ENCODE results near the gene IQGAP1. TPM values are rescaled to one million over a fixed set of nuclear protein-coding genes. Genes with fewer than 3 reads are reported as not detected.
"Not testable (repeated sequence)": the region's sequence is repeated elsewhere in the genome, so short reads cannot be mapped to it uniquely, and the experiment has no call there.

IQGAP1 gene
- 100 to 1,000 TPM; 220 to 320 (median 295) TPM for total RNA-seq

- DNase-seq (ENCODE audit: low spot score): peak; percentile 91
- no peak for TF ChIP-seq CTCF (IDR thresholded peaks at IDR 0.05)
- peak; percentile 97 for ATAC-seq (ENCODE audit: low FRiP score)
These were observed at the start of gene IQGAP1 for GRCh38 chr15:90387534-90388461. IQGAP1 (plus strand) TSS chr15:90388242; CDS start chr15:90388342, 100 bp downstream.

- no peak for ATAC-seq (ENCODE audit: low FRiP score)
- no peak for TF ChIP-seq CTCF (IDR thresholded peaks at IDR 0.05)
- DNase-seq (ENCODE audit: low spot score): no peak
These were observed 49.5 kb upstream of the IQGAP1 start for GRCh38 chr15:90338532-90338931.

DNA sequence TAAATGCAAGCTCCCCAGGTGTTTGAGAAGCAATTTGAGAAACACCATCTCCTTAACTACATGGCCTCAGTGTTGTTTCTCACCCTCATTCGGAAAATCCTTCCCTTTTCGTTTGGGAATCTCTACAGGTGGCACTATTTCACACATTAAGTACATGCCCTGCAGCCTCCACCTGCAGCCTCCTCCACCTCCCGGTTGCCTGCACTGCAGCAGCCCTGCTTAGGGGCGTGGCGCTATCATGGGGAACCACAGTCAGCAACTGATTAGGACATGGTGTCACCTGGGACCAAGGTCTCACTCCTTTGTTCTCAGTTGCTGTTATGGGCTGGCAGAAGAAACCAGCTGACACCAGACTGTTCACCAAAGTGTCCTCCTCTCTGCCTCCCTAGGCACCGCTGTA, 47.7 kb upstream of the IQGAP1 start:
- no peak for ATAC-seq (ENCODE audit: low FRiP score)
- TF ChIP-seq CTCF (IDR thresholded peaks at IDR 0.05): no peak
- no peak for DNase-seq (ENCODE audit: low spot score)

- ATAC-seq (ENCODE audit: low FRiP score): no peak
These were observed 44.7 kb upstream of the IQGAP1 start for GRCh38 chr15:90343302-90343790.

GRCh38 chr15:90344662-90345061, 43.4 kb upstream of the IQGAP1 start:
- TF ChIP-seq CTCF (IDR thresholded peaks at IDR 0.05): no peak
- DNase-seq (ENCODE audit: low spot score): no peak
- no peak for ATAC-seq (ENCODE audit: low FRiP score)

More at GRCh38 chr15:90343302-90343790, 44.7 kb upstream of the IQGAP1 start:
- no peak for DNase-seq (ENCODE audit: low spot score)
- no peak for TF ChIP-seq CTCF (IDR thresholded peaks at IDR 0.05)

DNA sequence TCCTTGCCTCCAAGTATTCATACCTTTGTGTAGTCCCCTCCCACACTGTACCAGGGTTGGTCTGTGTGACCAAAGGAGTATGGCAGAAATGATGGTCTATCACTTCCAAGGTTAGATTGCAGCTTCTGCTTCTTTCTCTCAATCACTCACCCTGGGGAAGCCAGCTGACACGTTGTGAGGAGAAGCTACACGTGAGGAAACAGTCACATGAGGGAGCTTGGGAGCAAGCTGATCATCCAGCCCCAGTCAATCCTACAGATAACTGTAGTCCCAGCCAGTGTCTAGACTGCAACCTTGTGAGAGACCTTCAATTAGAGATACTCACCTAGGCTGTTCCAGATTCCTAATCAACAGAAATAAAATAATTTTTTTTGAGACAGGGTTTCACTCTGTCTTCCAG, 42.2 kb upstream of the IQGAP1 start:
- no peak for DNase-seq (ENCODE audit: low spot score)

DNA sequence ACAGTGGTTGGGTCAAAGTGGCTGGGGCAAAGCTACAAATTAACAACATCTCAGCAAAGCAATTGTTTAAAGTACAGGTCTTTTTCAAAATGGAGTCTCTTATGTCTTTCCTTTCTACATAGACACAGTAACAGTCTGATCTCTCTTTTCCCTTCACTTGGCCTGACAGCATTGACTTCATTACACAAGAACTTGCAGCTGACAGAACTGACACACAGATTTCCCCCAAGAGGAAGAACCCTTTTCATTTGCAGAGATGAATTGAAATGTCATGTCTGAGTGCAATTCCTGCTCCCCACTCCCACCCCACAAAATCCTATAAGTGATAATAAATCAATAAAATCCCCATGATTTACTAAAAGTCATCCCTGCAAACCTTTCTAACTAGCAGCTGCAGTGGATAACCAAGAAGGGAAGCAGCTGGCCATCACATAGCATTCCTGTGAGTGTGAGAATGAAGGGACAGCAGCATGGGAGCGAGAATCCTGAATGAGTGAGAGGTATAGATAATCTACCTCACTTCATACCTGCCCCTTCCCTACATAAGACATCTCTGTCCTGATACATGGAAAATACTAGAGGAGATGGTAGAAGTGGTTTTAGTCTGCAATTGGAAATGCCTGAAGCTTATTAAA, 40.5 kb upstream of the IQGAP1 start:
- not testable (repeated sequence) for ATAC-seq (ENCODE audit: low FRiP score); DNase-seq (ENCODE audit: low spot score)

More for the DNA sequence above, 42.2 kb upstream of the IQGAP1 start:
- TF ChIP-seq CTCF (IDR thresholded peaks at IDR 0.05): no peak
- peak; percentile 39 for ATAC-seq (ENCODE audit: low FRiP score)

Data from omental fat pad (tissue), 4 donors.